OCI-LY3 (cell line): ENCODE data around the gene TSC22D1.

Experiments used
- EZH2phosphoT487 ChIP-seq: fragments of 200-600 bp; shearing (Covaris generic); IDR thresholded peaks from 2 replicates; pipeline ENCODE4 v1.6.1; 2018; ENCODE audit warnings: antibody characterized with exemption, mixed run types, low read depth
- TF ChIP-seq, protein P1 (sequence below): fragments of 200-600, 300-600 bp; sonication (generic); IDR thresholded peaks from 2 replicates; pipeline ENCODE4 v1.5.1; 2014; ENCODE audit warnings: antibody characterized with exemption, low read length, low read depth

DNA sequence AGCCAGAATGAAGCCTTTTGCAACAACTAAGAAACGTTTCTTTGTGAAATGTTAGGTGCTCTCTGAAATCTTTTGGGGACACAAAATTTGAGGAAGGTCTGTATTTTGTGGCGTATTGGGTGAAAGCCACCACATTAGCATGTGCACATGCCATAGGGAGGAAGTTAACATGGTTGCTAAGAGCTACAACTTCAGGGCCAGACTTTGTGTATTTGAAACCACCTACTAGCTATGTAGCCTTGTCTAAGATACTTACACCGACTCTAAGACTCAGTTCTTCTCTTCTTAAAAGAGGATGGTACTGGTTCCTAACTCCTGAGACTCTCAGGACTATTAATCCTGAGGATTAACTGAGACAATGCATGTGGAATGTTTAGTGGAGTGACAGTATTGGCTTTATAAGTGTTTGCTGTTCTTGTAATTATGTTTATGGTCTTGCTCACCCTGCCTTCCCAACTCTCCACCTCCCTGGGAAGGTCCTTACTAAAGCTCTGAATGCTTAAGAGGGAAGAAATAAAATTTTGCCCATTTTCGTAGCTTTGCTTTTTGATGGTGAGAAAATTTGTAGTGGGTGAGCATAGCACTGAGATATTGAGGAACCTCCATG, 187.0 kb downstream of the TSC22D1 start:
- TF ChIP-seq, protein P1, sequence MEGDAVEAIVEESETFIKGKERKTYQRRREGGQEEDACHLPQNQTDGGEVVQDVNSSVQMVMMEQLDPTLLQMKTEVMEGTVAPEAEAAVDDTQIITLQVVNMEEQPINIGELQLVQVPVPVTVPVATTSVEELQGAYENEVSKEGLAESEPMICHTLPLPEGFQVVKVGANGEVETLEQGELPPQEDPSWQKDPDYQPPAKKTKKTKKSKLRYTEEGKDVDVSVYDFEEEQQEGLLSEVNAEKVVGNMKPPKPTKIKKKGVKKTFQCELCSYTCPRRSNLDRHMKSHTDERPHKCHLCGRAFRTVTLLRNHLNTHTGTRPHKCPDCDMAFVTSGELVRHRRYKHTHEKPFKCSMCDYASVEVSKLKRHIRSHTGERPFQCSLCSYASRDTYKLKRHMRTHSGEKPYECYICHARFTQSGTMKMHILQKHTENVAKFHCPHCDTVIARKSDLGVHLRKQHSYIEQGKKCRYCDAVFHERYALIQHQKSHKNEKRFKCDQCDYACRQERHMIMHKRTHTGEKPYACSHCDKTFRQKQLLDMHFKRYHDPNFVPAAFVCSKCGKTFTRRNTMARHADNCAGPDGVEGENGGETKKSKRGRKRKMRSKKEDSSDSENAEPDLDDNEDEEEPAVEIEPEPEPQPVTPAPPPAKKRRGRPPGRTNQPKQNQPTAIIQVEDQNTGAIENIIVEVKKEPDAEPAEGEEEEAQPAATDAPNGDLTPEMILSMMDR = no peak
- TF ChIP-seq EZH2phosphoT487 = no peak
